HFF-Myc (cell line): Measurements from ENCODE around the gene SMAD7.

Experiments
- DNase-seq: peaks from one replicate; pipeline ENCODE4 v3.0.0-alpha.2; 2011; ENCODE audit warnings: low read depth; ENCODE audit errors: extremely low read depth
- H3K4me3 ChIP-seq: replicated peaks from 2 replicates; pipeline ENCODE4 v1.5.1; 2011; ENCODE audit warnings: low read depth, mild to moderate bottlenecking, control low read depth, low read length
- CTCF ChIP-seq: IDR thresholded peaks from 2 replicates; pipeline ENCODE4 v1.5.1; 2012; ENCODE audit warnings: mild to moderate bottlenecking, low read depth, low read length, control low read depth; ENCODE audit errors: missing control alignments

SMAD7 gene

GRCh38 chr18:48920408-48921038 lies 30.2 kb downstream of the SMAD7 start:
- no peak for DNase-seq
- H3K4me3 ChIP-seq, result no peak overlapping the region
- no peak for TF ChIP-seq CTCF

DNA sequence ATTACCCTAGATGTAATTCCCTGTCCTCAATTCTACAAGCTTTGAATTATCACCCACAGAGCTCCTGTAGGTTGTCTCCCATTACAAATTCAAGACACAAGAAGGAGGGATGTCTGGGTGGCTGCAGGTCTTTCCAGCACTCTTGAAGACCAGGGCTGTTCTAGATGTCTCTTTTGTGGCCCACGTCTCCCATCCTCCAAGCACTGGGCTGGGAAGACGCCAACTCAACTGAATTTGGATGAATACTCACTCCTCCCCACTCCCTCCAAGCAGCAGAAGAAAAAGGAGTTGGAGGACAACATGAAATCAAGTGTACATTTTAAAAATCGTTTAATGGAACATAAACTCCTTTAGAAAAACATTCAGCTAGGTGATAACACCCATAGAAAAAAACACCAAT lies 31.2 kb downstream of the SMAD7 start:
- DNase-seq, result no peak
- TF ChIP-seq CTCF, result no peak
- H3K4me3 ChIP-seq, result no peak overlapping the region

DNA sequence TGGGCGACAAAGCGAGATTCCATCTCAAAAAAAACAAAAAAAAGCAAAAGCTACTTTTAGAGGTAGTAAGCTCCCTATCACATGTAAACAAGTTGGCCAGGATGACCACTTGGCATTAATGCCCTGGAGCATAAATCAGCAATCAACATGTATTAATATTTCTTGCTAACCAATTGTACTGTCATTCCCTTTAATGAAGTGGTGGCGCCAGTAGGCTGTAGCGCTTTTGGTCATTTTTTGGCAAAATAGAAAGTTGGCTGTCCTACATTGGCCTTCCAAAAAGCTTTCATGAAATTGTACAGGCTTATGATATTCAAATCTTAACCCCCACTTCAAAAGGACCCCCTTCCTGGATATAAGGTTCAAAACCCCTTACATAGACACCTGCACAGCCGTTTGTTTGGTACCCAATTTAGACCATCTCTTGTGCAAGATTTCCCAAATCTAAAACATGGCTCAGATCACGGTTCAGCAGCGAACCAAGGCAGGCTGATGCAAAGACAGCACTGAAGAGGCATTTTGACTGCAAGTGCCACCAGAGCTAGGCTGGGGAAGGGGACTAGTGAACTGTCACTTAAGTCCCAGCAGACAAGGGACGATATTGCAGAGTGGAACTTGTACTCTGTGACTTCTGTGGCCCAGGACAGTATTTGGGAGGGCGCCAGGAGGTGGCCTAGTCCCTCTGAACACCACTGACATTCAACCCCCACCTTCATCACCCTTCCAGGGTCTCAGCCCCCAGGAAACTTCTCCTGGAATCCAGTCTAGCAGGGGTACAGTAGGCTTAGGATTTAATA lies 31.9 kb downstream of the SMAD7 start:
- TF ChIP-seq CTCF, result no peak
- DNase-seq, result no peak
- H3K4me3 ChIP-seq, result no peak overlapping the region

- DNase-seq, result no peak
Observed at GRCh38 chr18:48917579-48918517, 32.9 kb downstream of the SMAD7 start.

DNA sequence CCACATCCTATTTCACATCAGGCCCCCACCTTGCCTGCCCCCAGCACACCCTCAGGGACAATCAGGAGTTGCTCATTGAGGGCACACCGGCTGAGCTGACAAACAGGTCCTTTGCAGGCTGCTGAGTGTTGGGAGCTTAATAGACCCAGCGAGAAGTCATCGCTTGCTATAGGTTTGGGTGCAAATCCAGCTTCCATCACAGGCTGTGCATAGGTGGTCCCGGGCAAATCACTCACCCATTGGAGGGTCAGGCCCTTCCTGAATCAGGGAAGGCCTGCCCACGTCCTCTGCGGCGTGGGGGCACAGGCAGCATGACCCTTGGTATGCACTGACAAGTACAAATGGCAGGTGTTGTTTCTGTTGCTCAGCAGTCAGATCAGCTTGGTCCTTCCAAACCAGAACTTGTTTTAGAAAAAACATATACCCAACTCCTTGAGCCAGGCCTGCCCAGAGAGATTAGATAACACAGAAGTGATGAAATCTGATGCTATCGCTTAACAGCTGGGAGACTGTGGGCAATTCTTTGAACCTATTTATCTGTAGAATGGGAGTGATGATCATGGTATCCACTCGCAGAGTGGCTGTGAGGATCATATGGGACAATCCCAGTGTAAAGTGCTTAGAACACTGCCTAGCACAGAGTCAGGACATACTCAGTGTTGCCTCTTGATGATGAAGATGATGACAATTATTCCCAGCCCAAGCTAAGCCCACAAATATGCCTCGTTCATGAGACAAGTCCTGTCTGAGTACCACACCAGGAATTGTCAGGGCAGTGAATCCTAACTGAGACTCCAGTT lies 34.9 kb downstream of the SMAD7 start:
- no peak overlapping the region for H3K4me3 ChIP-seq
- DNase-seq, result no peak
- no peak for TF ChIP-seq CTCF

More at GRCh38 chr18:48917579-48918517, 32.9 kb downstream of the SMAD7 start:
- H3K4me3 ChIP-seq, result no peak overlapping the region
- TF ChIP-seq CTCF, result no peak

- DNase-seq, result no peak
- TF ChIP-seq CTCF, result no peak
- no peak overlapping the region for H3K4me3 ChIP-seq
Observed at GRCh38 chr18:48914581-48915251, 36.0 kb downstream of the SMAD7 start.
